Measurements from ENCODE around the gene ZCCHC4.

ZCCHC4 gene

DNA sequence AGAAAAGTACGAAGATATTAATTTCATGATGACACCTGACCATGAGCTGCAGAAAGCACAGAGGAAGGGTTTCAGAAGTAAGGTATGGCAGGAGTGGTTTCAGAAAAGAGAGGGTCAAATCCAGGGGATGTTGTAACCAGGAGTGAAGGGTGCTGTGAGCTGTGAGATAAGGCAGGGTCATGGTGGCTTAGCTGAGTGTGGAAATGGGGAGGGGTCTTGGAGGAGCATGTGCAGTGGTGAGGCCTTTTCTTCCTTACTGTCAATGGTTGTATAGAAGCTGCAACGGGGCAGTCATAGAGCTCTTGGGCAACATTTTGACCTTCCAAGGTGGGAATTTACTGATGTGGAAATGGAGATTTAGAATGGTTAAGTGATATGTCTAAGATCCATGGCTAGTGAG, 67.0 kb downstream of the ZCCHC4 start:
- no peak for DNase-seq

DNA sequence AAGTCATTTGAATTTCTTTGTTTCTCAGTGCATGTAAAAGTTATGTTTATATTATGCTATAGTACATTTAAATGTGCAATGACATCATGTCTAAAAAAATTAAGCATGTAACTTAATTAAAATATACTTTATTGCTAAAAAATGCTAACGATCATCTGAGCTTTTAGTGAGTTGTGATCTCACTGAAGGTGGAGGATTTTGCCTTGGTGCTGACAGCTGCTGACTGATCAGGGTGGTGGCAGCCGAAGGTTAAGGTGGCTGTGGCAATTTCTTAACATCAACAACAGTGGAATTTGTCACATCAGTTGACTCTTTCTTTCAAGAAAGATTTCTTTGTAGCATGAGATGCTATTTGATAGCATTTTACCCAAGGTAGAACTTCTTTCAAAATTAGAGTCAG, 71.1 kb downstream of the ZCCHC4 start:
- no peak for DNase-seq

DNA sequence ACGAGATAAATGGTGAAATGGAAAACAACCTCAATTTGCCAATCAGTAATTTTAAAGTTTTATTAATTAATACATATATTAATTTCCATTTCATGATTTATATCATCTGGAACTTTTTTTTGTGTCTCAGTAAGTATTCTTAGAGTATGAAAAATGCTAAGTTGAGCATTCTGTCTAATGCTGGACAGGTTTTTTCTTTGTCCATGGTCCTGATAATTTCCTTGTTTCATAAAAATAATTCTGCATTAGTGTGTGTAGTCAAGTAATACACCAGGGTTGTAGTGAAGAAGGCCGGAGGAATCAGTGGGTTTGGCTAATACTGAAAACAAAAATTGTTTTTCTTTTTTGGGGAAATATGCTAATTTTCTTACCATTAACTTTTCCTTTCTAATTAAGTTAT, 74.4 kb downstream of the ZCCHC4 start:
- DNase-seq: no peak

GRCh38 chr4:25397305-25397704, 84.7 kb downstream of the ZCCHC4 start:
- no peak for DNase-seq

DNA sequence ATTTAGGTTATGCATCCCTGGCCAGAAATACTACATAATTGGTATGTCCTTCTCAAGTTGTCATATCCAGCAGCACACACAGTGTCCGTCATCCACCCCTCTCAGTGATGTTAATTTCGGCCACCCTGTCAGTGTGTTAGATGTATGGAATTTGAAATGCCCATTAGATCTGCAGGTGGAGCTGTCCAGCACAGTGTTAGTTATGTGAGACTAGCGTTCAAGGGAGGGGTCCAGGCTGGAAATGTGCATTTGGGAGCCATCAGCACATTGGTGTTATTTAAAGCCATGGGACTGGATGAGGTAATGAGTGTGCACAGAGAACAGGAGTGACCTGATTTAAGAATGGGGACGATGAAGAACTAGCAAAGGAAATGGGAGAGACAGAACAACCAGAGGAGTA, 86.9 kb downstream of the ZCCHC4 start:
- DNase-seq: no peak

DNA sequence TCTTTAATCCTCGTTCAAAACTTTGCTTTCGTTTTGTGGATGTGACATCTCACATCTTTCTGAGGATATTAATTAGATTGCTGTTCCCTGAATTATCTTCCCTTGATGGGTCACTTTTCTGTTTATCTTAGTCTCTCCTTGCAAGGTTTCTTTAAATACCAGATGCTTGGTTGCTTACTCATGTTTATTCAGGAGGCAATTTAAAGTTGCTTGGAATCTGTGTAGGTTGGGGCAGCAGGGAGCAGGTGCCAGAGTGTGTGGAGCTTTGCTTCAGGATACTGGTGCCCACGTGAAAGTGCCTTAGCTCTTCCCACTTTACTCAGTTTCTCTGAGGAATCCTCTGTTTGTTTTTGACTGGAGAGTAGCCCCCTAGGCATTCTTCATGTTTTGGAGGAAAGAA, 88.5 kb downstream of the ZCCHC4 start:
- no peak for DNase-seq

- no peak for DNase-seq
These were observed 89.9 kb downstream of the ZCCHC4 start for GRCh38 chr4:25402521-25402920.

GRCh38 chr4:25403699-25404098, 91.1 kb downstream of the ZCCHC4 start:
- no peak for DNase-seq

- DNase-seq: no peak
These were observed 92.9 kb downstream of the ZCCHC4 start for GRCh38 chr4:25405453-25405852.

DNA sequence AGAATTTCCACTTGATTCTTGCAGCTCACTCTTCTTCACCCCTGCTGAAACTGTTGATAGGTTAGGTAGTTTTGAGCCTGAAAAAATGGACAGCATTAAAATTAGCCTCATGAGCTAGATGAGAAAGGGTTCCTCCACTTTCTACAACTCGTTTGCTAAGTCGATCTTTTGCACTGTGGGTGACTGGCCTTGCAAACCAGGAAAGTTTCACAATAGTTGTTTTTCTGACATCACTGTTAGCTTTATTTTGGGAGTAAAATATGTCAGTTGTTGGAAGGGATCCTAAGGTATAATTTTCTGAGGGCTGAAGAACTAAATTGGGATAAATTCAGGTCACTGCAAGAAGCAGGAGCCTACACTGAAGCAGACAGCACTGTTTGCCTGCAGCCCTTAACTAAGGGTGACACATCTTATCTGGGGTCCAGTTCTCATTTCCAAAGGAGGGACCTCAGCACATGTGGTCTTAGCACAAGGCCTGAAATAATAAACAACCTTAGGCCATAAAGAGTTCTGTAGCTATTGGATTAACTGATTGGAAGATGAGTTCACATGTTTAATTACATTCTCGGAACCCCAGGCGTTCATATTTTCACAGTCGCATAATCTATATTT, 93.6 kb downstream of the ZCCHC4 start:
- DNase-seq: no peak

- DNase-seq: no peak
These were observed 98.4 kb downstream of the ZCCHC4 start for GRCh38 chr4:25410820-25411529.

DNA sequence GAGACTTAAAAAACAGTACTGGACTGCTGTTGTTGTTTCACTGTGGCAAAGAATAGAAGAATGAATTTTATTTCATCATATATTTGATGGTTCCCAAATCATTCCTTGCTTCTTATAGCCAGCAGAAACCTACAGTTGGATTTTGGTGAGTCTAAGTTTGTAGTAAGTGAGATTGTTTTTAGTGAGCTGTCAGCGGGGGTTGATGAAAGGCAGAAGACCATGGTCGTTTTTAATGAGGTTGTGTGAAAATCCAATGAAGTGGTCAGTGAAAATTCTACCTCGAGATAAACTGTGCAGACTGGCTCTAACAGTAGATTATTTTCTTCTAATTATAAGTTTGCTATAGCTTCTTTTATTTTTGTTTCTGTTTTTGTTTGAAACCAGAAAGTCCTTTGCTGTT, 100.7 kb downstream of the ZCCHC4 start:
- no peak for DNase-seq

- DNase-seq: no peak
These were observed 104.4 kb downstream of the ZCCHC4 start for GRCh38 chr4:25417014-25417413.

Data from activated T-cell treated with anti-CD3 and anti-CD28 coated beads for 4 hours (primary cell).